A549 treated with CpdA at 1 μM for 4 hours (cell line): ENCODE measurements around the gene RHD. TPM values are rescaled to one million over a fixed set of nuclear protein-coding genes. Genes with fewer than 3 reads are reported as not detected.

Experiments
- total RNA-seq: library from RNA; stranded (reverse); fragments of 200-300 nt; extraction: Qiagen RNA extraction; gene quantifications from 5 replicates; pipeline ENCODE4 v1.2.3, GENCODE V29; 2022; ENCODE audit warnings: low read depth

Gene RHD
- total RNA-seq: not detected in 5 replicates

GRCh38 chr1:25272238-25272637 is at the start of gene RHD:
RHD (plus strand) TSS chr1:25272509; CDS start chr1:25272548, 39 bp downstream.

GRCh38 chr1:25232027-25232865 is 40.1 kb upstream of the RHD start, which contains the start of gene SYF2:
SYF2 (minus strand) TSS chr1:25232502; CDS start chr1:25232467, 35 bp downstream.

GRCh38 chr1:25247024-25247828 is 25.1 kb upstream of the RHD start, which contains the start of gene RSRP1:
RSRP1 (minus strand) TSS chr1:25247454; CDS start chr1:25246963, 491 bp downstream.

GRCh38 chr1:25338188-25338981 is 66.1 kb downstream of the RHD start, which contains the start of gene TMEM50A:
TMEM50A (plus strand) TSS chr1:25338334; CDS start chr1:25340487, 2,153 bp downstream.

Other genes with a start within 250 kb of the RHD start
- gene SYF2, start 40.0 kb upstream of the RHD start, total RNA-seq: 36.9 to 50.9 TPM (median 40.1 TPM) in 5 replicates
- gene RSRP1, start 25.1 kb upstream of the RHD start, total RNA-seq: 21.6 to 24.6 TPM (median 23.7 TPM) in 5 replicates
- gene TMEM50A, start 65.8 kb downstream of the RHD start, total RNA-seq: 67.2 to 89.3 TPM (median 71.7 TPM) in 5 replicates
- gene RHCE, start 148.3 kb downstream of the RHD start, total RNA-seq: 0.02 to 0.12 TPM in 2 of 5 replicates, not detected in the others
- 9.2 to 11.5 TPM (median 9.4 TPM) in 5 replicates for gene MACO1, start 158.4 kb downstream of the RHD start, total RNA-seq